Activated CD4-positive, CD25-positive, alpha-beta regulatory T cell treated with anti-CD3 and anti-CD28 coated beads, Interleukin-2, amount 50 U/mL, for 16 hours (primary cell): ENCODE measurements around the gene TBX15.

ENCODE experiments used
- DNase-seq: peaks from one replicate; pipeline ENCODE4 v3.0.0-alpha.2; 2020; ENCODE audit warnings: low read depth, low spot score

Gene TBX15

GRCh38 chr1:118985640-118986554 lies 2.2 kb downstream of the TBX15 start:
- DNase-seq, result no peak

- no peak for DNase-seq
These were observed 3.2 kb downstream of the TBX15 start for GRCh38 chr1:118984722-118985639.

DNA sequence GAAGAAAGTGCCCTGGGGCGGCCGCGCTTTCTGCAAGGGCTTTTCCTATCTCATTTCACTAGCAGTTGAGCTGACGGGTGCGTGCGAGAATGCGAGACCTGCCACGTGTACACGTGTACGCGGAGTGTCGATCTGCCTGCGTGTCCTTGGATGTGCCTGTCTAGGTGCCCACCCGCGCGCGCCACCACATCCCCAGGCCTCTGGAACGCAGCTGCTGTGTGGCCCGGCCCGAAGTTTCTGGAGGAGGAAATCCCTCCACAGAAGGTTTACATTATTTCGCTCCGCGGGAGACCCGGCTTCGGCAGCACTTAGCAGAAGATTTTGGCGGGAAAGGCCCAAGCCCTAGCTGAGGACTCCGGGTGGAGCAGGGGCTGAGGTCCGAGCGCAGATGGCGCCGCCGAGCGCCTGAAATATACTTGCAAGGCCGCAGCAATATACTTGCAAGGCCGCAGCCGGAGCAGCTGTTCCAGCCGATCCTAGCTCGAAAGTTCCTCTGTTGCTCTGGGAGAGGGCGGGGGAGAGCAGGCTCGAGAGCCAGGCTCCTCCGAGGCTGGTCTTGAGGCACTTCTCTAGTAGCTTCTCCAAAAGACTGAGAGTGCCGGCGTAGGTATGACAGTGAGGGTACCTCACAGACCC lies 3.9 kb downstream of the TBX15 start:
- DNase-seq, result no peak

DNA sequence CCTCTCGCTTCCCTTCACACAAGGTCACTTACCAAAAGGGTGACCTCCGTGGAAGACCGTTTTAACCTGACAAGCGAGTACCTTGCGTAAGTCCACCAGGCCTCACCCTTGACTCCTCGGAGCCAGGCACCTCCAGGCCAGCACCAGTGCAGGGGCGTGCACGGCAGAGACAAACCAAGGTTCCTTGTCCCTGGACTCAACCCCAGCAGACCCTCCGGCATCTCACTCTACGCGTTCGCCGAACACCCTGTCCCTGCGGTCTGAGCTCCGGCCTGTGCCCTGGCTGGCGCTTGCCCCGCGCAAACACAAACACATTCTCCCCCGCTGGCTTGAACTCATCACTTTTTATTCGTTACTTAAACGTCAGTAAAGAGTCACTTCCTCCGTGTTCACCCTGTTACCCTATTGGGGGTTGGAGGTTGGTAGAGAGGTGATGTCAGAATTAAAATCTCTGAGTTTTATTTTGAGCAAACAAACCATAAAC lies 4.5 kb downstream of the TBX15 start:
- DNase-seq, result no peak

GRCh38 chr1:118982821-118983557 lies 5.2 kb downstream of the TBX15 start:
- DNase-seq, result no peak

- DNase-seq, result no peak
These were observed 5.9 kb downstream of the TBX15 start for GRCh38 chr1:118982266-118982665.

DNA sequence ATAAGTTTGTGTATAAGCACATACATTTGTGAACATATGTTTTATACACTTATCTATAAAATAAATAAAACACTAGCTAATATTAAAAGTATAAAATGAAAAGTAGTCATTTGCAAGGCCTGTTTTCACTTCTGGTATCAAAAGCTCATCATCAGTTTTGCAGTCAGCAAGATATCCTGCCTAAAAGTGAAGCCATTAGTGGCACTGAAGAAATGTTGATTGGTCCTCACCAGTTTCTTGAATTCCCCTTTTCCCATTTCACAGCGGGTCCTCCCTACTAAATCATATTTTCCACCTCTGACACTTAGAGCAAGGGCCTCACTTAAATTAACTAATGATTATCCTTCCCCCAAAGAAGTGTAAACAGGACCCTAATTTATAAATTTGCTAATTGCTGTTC lies 6.7 kb downstream of the TBX15 start:
- no peak for DNase-seq

- no peak for DNase-seq
These were observed 8.2 kb downstream of the TBX15 start for GRCh38 chr1:118979754-118980575.

- DNase-seq, result no peak
These were observed 9.0 kb downstream of the TBX15 start for GRCh38 chr1:118978914-118979701.

GRCh38 chr1:118977600-118977999 lies 10.5 kb downstream of the TBX15 start:
- DNase-seq, result no peak

- DNase-seq, result no peak
These were observed 13.5 kb downstream of the TBX15 start for GRCh38 chr1:118974661-118975060.

GRCh38 chr1:118973531-118974137 lies 14.5 kb downstream of the TBX15 start:
- DNase-seq, result no peak

- DNase-seq, result no peak
These were observed 15.1 kb downstream of the TBX15 start for GRCh38 chr1:118973032-118973431.

- DNase-seq, result no peak
These were observed 17.7 kb downstream of the TBX15 start for GRCh38 chr1:118970451-118970850.

- DNase-seq, result no peak
These were observed 24.4 kb downstream of the TBX15 start for GRCh38 chr1:118963456-118964430.

- no peak for DNase-seq
These were observed 25.0 kb downstream of the TBX15 start for GRCh38 chr1:118963138-118963455.

DNA sequence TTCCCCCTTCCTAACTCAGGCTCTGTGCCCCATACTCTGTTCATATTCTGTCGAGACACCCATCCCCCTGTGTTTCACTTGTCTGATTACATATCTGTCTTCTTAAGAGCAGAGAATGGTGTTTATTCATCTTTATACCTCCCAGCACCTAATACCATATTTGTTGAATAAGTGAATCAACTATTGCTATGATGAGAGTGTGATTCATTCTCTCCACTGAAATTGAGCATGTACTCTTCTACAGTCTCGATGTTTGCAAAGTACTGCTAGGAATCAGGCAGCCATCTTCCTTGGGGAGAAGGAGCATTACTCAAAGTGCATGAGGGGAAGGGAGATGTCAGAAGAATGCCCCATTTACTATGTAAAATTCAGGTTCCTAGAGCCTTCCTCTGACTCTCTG lies 27.0 kb downstream of the TBX15 start:
- no peak for DNase-seq

DNA sequence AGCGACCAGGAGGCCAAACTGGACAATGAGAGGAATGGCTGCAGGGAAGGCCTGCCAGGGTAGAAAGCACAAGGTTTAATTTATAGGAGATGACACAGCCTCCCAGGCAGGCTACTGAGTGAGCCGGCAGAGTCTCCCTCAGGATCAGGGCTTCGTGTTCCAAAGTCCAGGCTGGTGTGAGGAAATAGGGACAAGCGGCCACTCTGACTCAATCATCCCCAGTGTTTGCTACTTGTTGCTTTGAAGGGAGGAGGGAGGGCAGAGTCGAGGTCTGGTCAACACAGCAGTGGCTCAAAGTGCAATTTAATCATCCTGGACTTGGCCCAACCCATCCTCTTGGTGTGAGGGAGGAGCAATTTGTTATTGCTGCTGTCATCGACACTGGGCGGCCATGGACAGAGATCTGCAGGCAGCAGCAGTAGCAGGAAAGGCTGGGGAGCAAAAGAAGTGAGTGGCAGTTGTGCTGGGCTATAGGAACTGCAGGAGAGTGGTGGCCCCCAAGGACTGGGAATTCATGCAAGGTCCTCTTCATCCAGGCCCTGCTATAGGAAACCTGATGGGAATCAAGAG lies 27.5 kb downstream of the TBX15 start:
- no peak for DNase-seq
